ENCODE measurements around the gene FAM229B.

DNA sequence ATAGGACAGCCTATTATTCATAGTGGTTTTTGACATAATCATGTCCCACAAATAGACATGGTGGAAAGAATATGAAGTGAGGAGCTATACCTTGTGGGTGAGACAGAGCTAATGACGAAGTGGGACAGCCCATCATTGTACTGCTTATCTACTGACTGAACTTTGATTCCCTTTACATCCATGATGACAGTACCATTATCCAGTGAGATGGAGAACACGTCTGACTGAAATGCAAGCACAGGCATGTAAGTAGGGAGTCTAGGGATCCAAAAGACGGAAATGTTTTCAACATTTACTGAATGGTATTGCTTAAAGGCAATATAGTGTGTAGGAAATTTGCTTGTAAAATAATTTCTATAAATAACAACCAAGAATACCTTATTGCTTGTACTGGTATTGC, 43.5 kb downstream of the FAM229B start:
- TF ChIP-seq, protein P1, sequence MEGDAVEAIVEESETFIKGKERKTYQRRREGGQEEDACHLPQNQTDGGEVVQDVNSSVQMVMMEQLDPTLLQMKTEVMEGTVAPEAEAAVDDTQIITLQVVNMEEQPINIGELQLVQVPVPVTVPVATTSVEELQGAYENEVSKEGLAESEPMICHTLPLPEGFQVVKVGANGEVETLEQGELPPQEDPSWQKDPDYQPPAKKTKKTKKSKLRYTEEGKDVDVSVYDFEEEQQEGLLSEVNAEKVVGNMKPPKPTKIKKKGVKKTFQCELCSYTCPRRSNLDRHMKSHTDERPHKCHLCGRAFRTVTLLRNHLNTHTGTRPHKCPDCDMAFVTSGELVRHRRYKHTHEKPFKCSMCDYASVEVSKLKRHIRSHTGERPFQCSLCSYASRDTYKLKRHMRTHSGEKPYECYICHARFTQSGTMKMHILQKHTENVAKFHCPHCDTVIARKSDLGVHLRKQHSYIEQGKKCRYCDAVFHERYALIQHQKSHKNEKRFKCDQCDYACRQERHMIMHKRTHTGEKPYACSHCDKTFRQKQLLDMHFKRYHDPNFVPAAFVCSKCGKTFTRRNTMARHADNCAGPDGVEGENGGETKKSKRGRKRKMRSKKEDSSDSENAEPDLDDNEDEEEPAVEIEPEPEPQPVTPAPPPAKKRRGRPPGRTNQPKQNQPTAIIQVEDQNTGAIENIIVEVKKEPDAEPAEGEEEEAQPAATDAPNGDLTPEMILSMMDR (IDR thresholded peaks at IDR 0.05): no peak
- TF ChIP-seq POLR2A (IDR thresholded peaks at IDR 0.05) (no peak), POLR2AphosphoS5 (IDR thresholded peaks at IDR 0.05) (no peak)
